ENCODE results near the gene COL1A2.

DNA sequence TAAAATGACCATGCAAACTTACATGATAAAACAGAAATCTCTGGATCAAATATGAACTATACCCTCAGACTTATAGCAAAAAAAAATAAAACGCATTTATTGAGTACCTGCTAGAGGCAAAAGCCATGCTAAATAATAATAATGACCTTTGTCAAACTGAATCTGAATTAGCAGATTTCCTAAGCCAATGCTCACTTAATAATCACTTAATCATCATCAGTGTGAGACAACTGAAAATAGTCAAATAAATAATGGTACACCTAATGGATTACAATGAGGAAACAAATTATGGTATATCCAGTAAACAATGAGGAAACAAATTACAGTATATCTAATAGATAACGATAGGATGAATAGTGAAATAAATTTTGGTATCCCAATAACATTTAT lies 37.6 kb downstream of the COL1A2 start:
- TF ChIP-seq, protein P1, sequence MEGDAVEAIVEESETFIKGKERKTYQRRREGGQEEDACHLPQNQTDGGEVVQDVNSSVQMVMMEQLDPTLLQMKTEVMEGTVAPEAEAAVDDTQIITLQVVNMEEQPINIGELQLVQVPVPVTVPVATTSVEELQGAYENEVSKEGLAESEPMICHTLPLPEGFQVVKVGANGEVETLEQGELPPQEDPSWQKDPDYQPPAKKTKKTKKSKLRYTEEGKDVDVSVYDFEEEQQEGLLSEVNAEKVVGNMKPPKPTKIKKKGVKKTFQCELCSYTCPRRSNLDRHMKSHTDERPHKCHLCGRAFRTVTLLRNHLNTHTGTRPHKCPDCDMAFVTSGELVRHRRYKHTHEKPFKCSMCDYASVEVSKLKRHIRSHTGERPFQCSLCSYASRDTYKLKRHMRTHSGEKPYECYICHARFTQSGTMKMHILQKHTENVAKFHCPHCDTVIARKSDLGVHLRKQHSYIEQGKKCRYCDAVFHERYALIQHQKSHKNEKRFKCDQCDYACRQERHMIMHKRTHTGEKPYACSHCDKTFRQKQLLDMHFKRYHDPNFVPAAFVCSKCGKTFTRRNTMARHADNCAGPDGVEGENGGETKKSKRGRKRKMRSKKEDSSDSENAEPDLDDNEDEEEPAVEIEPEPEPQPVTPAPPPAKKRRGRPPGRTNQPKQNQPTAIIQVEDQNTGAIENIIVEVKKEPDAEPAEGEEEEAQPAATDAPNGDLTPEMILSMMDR (conservative IDR thresholded peaks at IDR 0.05; ENCODE audit: low read length): no peak
- TF ChIP-seq EZH2phosphoT487 (IDR thresholded peaks at IDR 0.05; ENCODE audit: borderline replicate concordance): no peak
